GM18499 (cell line): ENCODE measurements around the gene ZFHX2.

Experiments used
- ATAC-seq: cut with Tn5 transposase; IDR thresholded peaks from one replicate; pipeline ENCODE4 v1.9.1; 2021; ENCODE audit warnings: moderate number of reproducible peaks; ENCODE audit not compliant: insufficient read depth, unreplicated experiment

The ZFHX2 gene

GRCh38 chr14:23573384-23574015 is 21.9 kb upstream of the ZFHX2 start:
- no peak for ATAC-seq

GRCh38 chr14:23572836-23573235 is 21.3 kb upstream of the ZFHX2 start:
- ATAC-seq, result no peak

GRCh38 chr14:23572524-23572828 is 20.9 kb upstream of the ZFHX2 start:
- ATAC-seq, result no peak

- no peak for ATAC-seq
Measured at GRCh38 chr14:23571701-23572523, 20.3 kb upstream of the ZFHX2 start.

- no peak for ATAC-seq
Measured at GRCh38 chr14:23570806-23571483, 19.4 kb upstream of the ZFHX2 start.

- ATAC-seq, result no peak
Measured at GRCh38 chr14:23569443-23570151, 18.0 kb upstream of the ZFHX2 start.

GRCh38 chr14:23568600-23569331 is 17.2 kb upstream of the ZFHX2 start:
- no peak for ATAC-seq

- no peak for ATAC-seq
Measured at GRCh38 chr14:23568021-23568599, 16.5 kb upstream of the ZFHX2 start.

- peak; percentile 68 for ATAC-seq
Measured at GRCh38 chr14:23567186-23568020, 15.8 kb upstream of the ZFHX2 start, which contains the start of gene AP1G2. Gene AP1G2, minus strand, starts transcription at chr14:23567791. Its CDS starts 477 bp downstream, at chr14:23567314.

- ATAC-seq, result no peak
Measured at GRCh38 chr14:23566778-23567185, 15.2 kb upstream of the ZFHX2 start.

GRCh38 chr14:23566112-23566777 is 14.7 kb upstream of the ZFHX2 start:
- ATAC-seq, result no peak

- no peak for ATAC-seq
Measured at GRCh38 chr14:23565626-23566025, 14.1 kb upstream of the ZFHX2 start.

- ATAC-seq, result no peak
Measured at GRCh38 chr14:23564876-23565275, 13.3 kb upstream of the ZFHX2 start.

- ATAC-seq, result no peak
Measured at GRCh38 chr14:23564181-23564812, 12.7 kb upstream of the ZFHX2 start.

GRCh38 chr14:23563473-23564180 is 12.1 kb upstream of the ZFHX2 start:
- ATAC-seq, result no peak

- ATAC-seq, result no peak
Measured at GRCh38 chr14:23562822-23563472, 11.4 kb upstream of the ZFHX2 start.
